GM12872 (cell line): Measurements from ENCODE around the gene RAD51B.

ENCODE experiments used
- CTCF ChIP-seq: IDR thresholded peaks from 3 replicates; pipeline ENCODE4 v1.5.1; 2011; ENCODE audit warnings: low read depth, mild to moderate bottlenecking, low read length, moderate library complexity; ENCODE audit not compliant: insufficient read depth

Gene RAD51B

GRCh38 chr14:67990576-67990975, 171.0 kb downstream of the RAD51B start:
- no peak for TF ChIP-seq CTCF

- TF ChIP-seq CTCF = no peak
Observed at GRCh38 chr14:67994531-67994930, 175.0 kb downstream of the RAD51B start.

- no peak for TF ChIP-seq CTCF
Observed at GRCh38 chr14:67996235-67996634, 176.7 kb downstream of the RAD51B start.

GRCh38 chr14:67998834-67999233, 179.3 kb downstream of the RAD51B start:
- TF ChIP-seq CTCF = no peak

GRCh38 chr14:67999290-67999689, 179.7 kb downstream of the RAD51B start:
- TF ChIP-seq CTCF = no peak

GRCh38 chr14:67999705-68000384, 180.3 kb downstream of the RAD51B start:
- no peak for TF ChIP-seq CTCF

- TF ChIP-seq CTCF = no peak
Observed at GRCh38 chr14:68000511-68000910, 180.9 kb downstream of the RAD51B start.
